OCI-M1 (cell line): ENCODE measurements around the gene PALM.
"Not testable (repeated sequence)": the region's sequence is repeated elsewhere in the genome, so short reads cannot be mapped to it uniquely, and the experiment has no call there.

ENCODE experiments used
- DNase-seq: peaks from one replicate; lab custom pipeline; 2025; lab: John Stamatoyannopoulos, UW

Gene PALM

GRCh38 chr19:678791-679388, 29.8 kb upstream of the PALM start:
- no peak for DNase-seq

DNA sequence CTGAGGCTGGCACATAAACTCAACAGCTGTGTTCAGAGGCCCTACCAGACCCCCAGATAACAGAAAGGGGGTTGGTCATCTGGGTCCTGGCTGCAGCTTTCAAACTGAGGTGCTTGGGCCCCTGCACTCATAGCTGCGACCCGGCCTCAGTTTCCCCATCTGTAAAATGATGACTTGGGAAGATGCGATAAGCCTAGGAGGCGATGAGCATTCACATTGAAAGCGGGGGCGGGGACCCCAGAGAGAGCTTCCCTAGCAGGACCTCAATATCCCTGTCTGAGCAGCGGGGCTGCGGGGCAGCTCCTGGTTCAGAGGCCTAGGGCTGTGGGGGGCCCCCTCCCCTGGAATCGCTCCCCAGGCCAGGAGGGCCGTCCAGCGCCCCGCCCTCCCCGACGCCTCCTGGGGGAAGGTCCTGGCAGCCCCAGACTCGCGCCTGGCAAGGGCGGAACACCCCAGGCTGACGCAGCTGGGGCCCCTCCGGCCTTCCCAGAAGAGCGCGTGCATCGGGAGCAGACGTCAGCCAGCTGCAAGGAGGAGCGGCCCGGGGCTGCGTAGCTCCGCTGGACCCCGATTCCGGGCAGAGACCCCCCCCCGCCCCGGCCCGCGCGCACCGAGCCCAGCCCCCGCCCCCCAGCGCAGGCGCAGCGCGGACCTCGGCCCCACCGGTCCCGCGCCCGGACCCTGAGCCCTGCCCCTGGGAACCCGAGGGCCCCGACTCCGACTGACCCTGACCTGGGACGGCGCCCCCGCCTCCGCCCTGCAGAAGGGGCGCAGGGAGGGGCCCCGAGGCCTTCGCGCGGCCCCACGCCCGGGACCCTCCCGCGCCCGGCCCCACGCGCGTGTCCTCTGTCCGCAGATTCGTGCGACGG, 29.1 kb upstream of the PALM start:
- DNase-seq, result peak; percentile 32

GRCh38 chr19:680287-681028, 28.3 kb upstream of the PALM start:
- DNase-seq, result peak; percentile 97

DNA sequence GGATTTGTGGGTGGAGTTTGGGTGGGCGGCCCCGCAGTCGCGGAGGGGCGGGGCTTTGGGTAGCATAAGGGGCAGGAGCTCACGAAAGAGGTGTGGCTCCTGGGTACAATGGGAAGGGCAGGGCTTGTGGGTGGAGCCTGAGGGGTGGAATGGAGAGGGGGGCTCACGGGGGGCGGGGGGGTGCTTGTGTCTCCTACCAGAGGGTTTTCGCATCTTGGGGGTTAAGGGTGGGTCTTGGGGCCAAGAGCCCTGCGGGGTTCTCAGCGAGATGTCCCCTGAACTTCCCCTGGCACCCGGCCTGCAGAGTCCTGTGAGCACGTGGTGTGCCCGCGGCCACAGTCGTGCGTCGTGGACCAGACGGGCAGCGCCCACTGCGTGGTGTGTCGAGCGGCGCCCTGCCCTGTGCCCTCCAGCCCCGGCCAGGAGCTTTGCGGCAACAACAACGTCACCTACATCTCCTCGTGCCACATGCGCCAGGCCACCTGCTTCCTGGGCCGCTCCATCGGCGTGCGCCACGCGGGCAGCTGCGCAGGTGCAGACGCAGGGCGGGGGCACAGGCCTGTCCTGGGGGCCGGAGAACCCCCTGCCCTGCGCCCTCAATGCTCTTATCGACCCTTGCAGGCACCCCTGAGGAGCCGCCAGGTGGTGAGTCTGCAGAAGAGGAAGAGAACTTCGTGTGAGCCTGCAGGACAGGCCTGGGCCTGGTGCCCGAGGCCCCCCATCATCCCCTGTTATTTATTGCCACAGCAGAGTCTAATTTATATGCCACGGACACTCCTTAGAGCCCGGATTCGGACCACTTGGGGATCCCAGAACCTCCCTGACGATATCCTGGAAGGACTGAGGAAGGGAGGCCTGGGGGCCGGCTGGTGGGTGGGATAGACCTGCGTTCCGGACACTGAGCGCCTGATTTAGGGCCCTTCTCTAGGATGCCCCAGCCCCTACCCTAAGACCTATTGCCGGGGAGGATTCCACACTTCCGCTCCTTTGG, 27.4 kb upstream of the PALM start:
- DNase-seq, result no peak

- no peak for DNase-seq
These were observed 25.9 kb upstream of the PALM start for GRCh38 chr19:682678-683320.

DNA sequence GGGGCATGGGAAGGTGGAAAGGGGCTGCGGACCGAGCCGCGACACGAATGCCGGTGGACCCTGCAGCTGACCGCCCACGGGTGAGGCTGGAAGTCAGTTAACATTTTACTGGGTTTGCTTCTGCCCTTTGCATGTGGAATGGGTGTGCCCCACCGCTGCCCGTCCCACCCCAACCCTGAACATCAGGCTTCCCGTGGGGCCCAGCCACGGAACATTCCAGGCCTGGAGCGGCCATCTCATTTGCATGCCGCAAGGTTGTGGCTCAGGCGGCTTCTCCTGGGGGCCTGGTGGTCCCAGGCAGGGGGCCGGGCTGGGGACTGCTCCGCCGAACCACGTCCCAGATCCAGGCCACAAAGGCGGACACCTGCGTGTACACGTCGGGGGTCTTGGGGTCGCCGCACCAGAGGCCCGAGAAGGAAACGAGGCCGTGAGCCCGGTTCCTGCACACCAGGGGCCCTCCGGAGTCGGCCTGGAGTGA, 23.2 kb upstream of the PALM start:
- DNase-seq, result no peak

- no peak for DNase-seq
These were observed 22.0 kb upstream of the PALM start for GRCh38 chr19:686589-687297.

- DNase-seq, result no peak
These were observed 21.1 kb upstream of the PALM start for GRCh38 chr19:687569-688166.

GRCh38 chr19:688214-688613, 20.5 kb upstream of the PALM start:
- no peak for DNase-seq

DNA sequence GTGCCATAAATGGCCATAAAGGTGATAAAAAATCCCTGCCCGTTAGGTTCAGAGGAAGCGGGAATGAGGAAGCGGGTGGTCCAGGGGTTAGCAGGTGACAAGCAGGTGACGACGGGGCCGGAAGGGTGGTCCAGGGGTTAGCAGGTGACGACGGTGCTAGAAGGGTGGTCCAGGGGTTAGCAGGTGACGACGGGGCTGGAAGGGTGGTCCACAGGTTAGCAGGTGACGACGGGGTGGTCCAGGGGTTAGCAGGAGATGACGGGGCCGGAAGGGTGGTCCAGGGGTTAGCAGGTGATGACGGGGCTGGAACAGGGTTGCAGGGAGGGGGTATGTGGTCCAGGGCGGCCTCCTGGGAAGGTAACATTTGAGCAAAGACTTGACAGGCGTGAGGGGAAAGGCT, 19.7 kb upstream of the PALM start:
- no peak for DNase-seq

GRCh38 chr19:690203-690602, 18.5 kb upstream of the PALM start:
- no peak for DNase-seq

GRCh38 chr19:694481-695351, 14.0 kb upstream of the PALM start:
- DNase-seq, result no peak

DNA sequence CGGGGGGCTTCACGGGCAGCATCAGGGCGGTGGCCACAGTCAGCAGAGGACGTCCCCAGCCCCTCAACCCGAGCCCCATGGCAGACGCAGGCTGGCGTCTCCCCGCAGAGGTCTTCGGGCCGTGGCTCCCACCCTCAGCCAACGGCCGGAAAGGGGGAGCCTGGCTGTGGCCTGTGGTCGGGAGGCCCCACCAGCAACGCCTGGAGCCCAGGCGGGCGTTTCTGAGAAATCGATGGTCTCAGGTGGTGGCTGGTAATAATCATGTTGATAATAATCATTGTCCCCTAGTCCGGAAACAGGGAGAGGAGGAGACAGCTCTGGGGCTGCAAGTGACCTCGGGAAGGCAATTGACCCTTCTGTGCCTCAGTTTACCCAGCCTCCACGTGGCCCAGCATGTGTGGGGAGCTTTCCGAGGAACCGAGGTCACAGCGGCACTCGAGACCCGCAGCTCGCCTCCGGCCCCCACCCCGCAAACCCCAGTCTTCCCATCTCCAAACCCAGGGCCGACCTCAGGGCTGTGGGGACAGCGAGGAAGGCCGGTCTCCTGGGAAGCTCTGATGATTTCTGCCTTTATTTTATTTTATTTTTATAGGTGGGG, 13.3 kb upstream of the PALM start, which contains the start of gene PRSS57:
PRSS57 (minus strand) TSS at position 101 of the 598 bp plus-strand sequence; CDS start at position 79, 22 bp downstream.
- DNase-seq, result peak; percentile 23

- not testable (repeated sequence) for DNase-seq
These were observed 10.2 kb upstream of the PALM start for GRCh38 chr19:698529-698928.

GRCh38 chr19:699885-700284, 8.8 kb upstream of the PALM start:
- DNase-seq, result not testable (repeated sequence)

DNA sequence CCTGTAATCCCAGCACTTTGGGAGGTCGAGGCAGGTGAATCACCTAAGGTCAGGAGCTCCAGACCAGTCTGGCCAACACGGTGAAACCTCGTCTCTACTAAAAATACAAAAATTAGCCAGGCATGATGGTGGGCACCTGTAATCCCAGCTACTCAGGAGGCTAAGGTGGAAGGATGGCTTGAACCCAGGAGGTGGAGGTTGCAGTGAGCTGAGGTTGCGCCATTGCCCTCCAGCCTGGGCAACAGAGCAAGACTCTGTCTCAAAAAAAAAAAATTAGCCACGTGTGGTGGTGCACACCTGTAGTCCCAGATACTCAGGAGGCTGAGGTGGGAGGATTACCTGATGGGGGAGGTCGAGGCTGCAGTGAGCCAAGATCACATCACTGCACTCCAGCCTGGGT, 5.9 kb upstream of the PALM start:
- DNase-seq, result not testable (repeated sequence)

DNA sequence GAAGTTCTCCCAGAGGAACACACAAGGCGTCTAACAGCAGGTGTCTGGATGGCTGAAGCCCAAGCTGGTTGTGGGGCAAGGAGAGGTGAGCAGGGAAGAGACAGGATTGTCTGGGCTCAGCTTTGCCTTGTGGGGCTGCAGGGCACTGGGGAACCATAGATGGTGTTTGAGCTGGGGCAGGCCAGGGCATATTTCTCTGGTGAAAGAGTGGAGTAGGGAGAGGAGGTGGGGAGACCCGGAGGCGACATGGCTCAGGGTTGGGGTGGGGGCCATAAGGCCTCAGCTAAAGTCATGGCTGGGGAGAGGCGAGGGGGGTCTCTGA, 5.4 kb upstream of the PALM start:
- DNase-seq, result no peak

GRCh38 chr19:703651-704446, 4.9 kb upstream of the PALM start:
- DNase-seq, result peak; percentile 90
